Bronchial epithelial cell (primary cell): ENCODE measurements around the gene TIMM22. TPM values are rescaled to one million over a fixed set of nuclear protein-coding genes. Genes with fewer than 3 reads are reported as not detected.

Experiments used
- DNase-seq: peaks from one replicate; pipeline ENCODE4 v3.0.0-alpha.2; 2010; ENCODE audit warnings: low read depth
- FAIRE-seq: peaks from 2 replicates; lab custom pipeline; 2011; peaks lifted over from hg19 to GRCh38; lab: Jason Lieb, UNC
- H3K27me3 ChIP-seq: 2 replicates; pipeline ENCODE4 v1.5.1; 2011; ENCODE audit warnings: low read length; ENCODE audit not compliant: control insufficient read depth, insufficient read depth
- H3K36me3 ChIP-seq: 2 replicates; pipeline ENCODE4 v1.5.1; 2011; ENCODE audit warnings: low read length; ENCODE audit not compliant: control insufficient read depth, insufficient read depth
- H3K4me3 ChIP-seq: 2 replicates; pipeline ENCODE4 v1.5.1; 2011; ENCODE audit warnings: mild to moderate bottlenecking, low read depth, low read length, control low read depth
- total RNA-seq: library from RNA; depleted of rRNA; stranded (reverse); fragments of >200 nt; gene quantifications from 2 replicates; pipeline ENCODE4 v1.2.1, GENCODE V29; 2014
- TF ChIP-seq, protein P1 (sequence below): IDR thresholded peaks from 2 replicates; pipeline ENCODE4 v1.5.1; 2011; ENCODE audit warnings: mild to moderate bottlenecking, moderate library complexity, low read length, control low read depth, inconsistent platforms; ENCODE audit not compliant: insufficient read depth, severe bottlenecking

The TIMM22 gene
- total RNA-seq, 1 donor from 2014 or later: 16.3 TPM

DNA sequence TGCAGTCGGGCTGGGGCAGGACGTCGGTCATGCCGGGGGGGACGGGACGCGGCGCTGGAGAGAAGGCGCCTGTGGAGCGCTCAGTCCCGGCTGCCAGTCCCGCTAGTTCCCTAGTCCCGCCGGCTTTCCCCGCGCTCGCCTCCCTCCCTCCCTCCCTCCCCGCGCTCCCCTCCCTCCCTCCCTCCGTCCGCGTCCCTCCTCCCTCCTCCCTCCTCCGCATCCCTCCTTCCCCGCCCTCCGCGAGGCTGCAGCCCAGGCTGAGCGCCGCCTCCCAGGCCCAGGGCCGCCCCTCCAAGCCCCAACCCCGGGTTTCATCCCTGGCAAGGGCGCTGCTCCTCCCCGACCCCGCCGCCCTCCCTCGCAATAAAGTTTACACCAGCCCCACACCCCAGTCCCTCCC is 34.8 kb downstream of the TIMM22 start:
- Histone ChIP-seq H3K27me3 (no peaks in the 10 kb centered on the region), H3K36me3 (peaks cover 7% of the 10 kb centered on the region), H3K4me3 (no peak overlapping the region)
- TF ChIP-seq, protein P1, sequence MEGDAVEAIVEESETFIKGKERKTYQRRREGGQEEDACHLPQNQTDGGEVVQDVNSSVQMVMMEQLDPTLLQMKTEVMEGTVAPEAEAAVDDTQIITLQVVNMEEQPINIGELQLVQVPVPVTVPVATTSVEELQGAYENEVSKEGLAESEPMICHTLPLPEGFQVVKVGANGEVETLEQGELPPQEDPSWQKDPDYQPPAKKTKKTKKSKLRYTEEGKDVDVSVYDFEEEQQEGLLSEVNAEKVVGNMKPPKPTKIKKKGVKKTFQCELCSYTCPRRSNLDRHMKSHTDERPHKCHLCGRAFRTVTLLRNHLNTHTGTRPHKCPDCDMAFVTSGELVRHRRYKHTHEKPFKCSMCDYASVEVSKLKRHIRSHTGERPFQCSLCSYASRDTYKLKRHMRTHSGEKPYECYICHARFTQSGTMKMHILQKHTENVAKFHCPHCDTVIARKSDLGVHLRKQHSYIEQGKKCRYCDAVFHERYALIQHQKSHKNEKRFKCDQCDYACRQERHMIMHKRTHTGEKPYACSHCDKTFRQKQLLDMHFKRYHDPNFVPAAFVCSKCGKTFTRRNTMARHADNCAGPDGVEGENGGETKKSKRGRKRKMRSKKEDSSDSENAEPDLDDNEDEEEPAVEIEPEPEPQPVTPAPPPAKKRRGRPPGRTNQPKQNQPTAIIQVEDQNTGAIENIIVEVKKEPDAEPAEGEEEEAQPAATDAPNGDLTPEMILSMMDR: no peak
- FAIRE-seq (no peak), DNase-seq (no peak)

DNA sequence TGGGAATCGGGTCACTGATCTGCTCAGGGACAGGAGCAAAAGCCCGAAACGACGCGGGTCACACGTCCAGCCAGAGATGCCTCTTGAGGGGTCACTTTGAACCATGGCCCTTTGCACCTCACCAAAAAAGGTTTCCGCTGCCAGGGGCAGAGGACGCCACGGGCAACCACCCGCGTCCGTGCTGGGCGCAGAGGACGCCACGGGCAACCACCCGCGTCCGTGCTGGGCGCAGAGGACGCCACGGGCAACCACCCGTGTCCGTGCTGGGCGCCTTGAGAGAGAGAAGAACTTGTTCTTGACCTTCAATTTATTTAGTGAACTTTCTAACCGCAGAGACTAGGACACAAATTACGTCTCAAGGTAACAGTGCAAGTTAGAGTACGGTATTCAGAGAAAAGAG is 35.5 kb downstream of the TIMM22 start:
- FAIRE-seq (no peak), DNase-seq (no peak)
- TF ChIP-seq, protein P1: no peak
- peaks cover 8% of the 10 kb centered on the region for H3K36me3 ChIP-seq
- H3K27me3 ChIP-seq: no peaks in the 10 kb centered on the region
- H3K4me3 ChIP-seq: no peak overlapping the region

DNA sequence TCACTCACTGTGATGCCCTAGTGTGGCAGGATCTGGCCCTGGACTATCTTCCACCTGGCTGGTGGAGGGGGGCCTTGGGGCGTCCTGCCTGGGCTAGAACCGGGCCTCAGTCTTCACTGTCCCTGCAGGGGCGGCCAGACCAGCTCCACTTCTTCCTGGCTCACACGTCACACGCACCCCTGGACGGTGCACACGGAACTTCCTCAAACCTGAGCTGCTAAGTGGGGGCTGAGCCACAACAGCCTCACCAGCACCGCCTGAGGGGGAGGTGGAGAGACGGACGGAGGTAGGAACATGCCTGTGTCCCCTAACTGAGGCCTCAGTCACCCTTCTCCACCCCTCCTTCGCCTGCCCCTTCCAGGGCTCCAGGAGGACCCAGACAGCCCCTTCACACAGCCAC is 36.6 kb downstream of the TIMM22 start:
- Histone ChIP-seq H3K4me3 (no peak overlapping the region), H3K27me3 (no peaks in the 10 kb centered on the region), H3K36me3 (peaks cover 8% of the 10 kb centered on the region)
- TF ChIP-seq, protein P1: no peak
- DNase-seq (peak; percentile 23), FAIRE-seq (no peak)

DNA sequence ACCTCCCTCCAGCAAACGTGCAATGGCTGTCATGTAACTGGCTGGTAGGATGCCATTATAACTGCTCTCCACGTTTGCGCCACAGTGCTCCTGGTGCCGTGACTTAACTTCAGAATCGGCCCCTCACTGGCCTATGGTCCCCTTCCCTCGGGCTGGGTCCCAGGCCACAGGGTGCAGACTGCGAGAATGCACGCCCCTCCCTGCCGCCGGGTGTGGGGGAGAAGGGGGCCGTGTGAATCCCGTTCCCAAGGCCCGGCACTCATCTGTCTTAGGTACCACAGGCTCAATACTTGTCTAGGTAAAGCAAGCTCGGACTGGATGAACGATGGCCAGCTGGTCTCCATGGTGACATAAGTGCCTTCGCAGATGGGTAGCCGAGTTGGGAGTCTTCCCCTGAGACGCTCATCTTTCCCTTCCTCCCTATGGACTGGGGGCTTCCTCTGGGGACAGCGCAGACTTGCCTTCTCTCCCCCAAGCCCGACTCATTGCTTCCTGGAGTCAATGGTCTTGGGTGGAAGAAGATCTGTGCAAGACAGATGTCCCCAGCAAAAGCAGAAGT is 37.8 kb downstream of the TIMM22 start:
- Histone ChIP-seq H3K27me3 (no peaks in the 10 kb centered on the region), H3K36me3 (peaks cover 8% of the 10 kb centered on the region), H3K4me3 (no peak overlapping the region)
- DNase-seq (no peak), FAIRE-seq (no peak)
- TF ChIP-seq, protein P1: no peak

DNA sequence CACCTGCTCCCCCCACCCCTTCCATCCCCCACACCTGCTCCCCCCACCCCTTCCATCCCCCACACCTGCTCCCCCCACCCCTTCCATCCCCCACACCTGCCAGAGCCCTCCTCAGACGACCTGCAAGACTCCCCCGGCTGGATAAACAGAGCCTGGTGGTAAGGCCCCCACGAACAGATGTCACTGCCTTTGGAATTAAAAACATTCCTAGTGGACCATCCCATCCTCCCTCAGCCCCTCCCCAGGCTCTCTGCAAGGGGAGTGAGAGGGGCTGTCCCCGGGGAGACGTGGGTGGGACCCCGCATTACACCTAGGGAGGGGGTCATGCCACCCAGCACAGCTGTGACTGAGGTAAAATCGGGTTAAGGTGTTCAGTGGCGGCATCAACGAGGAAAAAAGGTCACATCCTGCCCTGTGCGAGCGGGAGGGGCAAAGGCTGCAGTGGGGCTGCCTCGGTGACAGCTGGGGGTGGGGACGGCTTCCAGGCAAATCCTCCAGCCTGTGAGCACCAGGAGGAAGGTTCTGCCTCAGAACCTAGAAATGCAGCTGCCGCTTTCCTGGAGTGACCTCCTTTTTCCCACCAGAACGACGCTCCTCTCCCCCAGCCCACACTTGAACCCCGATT is 38.7 kb downstream of the TIMM22 start:
- Histone ChIP-seq H3K36me3 (peaks cover 10% of the 10 kb centered on the region), H3K27me3 (no peaks in the 10 kb centered on the region), H3K4me3 (no peak overlapping the region)
- TF ChIP-seq, protein P1: no peak
- FAIRE-seq: no peak
- DNase-seq: no peak
